IMR-90 (cell line): Measurements from ENCODE around the gene BOLA1.

Experiments
- BHLHE40 ChIP-seq: fragments of 150-350 bp; IDR thresholded peaks from 2 replicates; pipeline ENCODE4 v1.6.1; 2016; ENCODE audit warnings: mild to moderate bottlenecking, low read depth, low read length
- CEBPB ChIP-seq: IDR thresholded peaks from 2 replicates; pipeline ENCODE4 v1.6.1; 2012; ENCODE audit warnings: low read depth, low read length, improper control_type of control experiment
- CTCF ChIP-seq: conservative IDR thresholded peaks from 2 replicates; pipeline ENCODE4 v1.5.1; 2012; ENCODE audit warnings: mild to moderate bottlenecking, low read depth, low read length, improper control_type of control experiment
- ELK1 ChIP-seq: fragments of 150-350 bp; IDR thresholded peaks from 2 replicates; pipeline ENCODE4 v1.6.1; 2016; ENCODE audit warnings: low read depth, mild to moderate bottlenecking, low read length, moderate library complexity, borderline replicate concordance
- FOS ChIP-seq: fragments of 150-350 bp; IDR thresholded peaks from 2 replicates; pipeline ENCODE4 v1.6.1; 2016; ENCODE audit warnings: low read depth, low read length
- MAFK ChIP-seq: IDR thresholded peaks from 2 replicates; pipeline ENCODE4 v1.6.1; 2012; ENCODE audit warnings: low read depth, low read length, improper control_type of control experiment
- MAZ ChIP-seq: IDR thresholded peaks from 2 replicates; pipeline ENCODE4 v1.6.1; 2012; ENCODE audit warnings: low read depth, mild to moderate bottlenecking, low read length, improper control_type of control experiment, moderate library complexity, borderline replicate concordance
- MXI1 ChIP-seq: IDR thresholded peaks from 2 replicates; pipeline ENCODE4 v1.6.1; 2012; ENCODE audit warnings: low read depth, mild to moderate bottlenecking, low read length, moderate library complexity, borderline replicate concordance
- POLR2A ChIP-seq: IDR thresholded peaks from 2 replicates; pipeline ENCODE4 v1.6.1; 2012; ENCODE audit warnings: mild to moderate bottlenecking, low read depth, low read length
- RAD21 ChIP-seq: IDR thresholded peaks from 2 replicates; pipeline ENCODE4 v1.6.1; 2012; ENCODE audit warnings: low read length, improper control_type of control experiment
- RCOR1 ChIP-seq: IDR thresholded peaks from 2 replicates; pipeline ENCODE4 v1.6.1; 2012; ENCODE audit warnings: mild to moderate bottlenecking, low read length, improper control_type of control experiment; ENCODE audit not compliant: insufficient replicate concordance
- RFX5 ChIP-seq: IDR thresholded peaks from 2 replicates; pipeline ENCODE4 v1.8.0; 2012; ENCODE audit warnings: low read depth, mild to moderate bottlenecking, low read length, moderate library complexity
- SMC3 ChIP-seq: fragments of 150-350 bp; IDR thresholded peaks from 2 replicates; pipeline ENCODE4 v1.6.1; 2016; ENCODE audit warnings: low read depth, mild to moderate bottlenecking, antibody characterized with exemption, low read length, moderate library complexity
- USF2 ChIP-seq: fragments of 150-350 bp; IDR thresholded peaks from 2 replicates; pipeline ENCODE4 v1.6.1; 2017; ENCODE audit warnings: mild to moderate bottlenecking, antibody characterized with exemption, low read length, low read depth

- TF ChIP-seq MAZ (no peak), CTCF (no peak), POLR2A (no peak), RFX5 (no peak), RCOR1 (no peak), MXI1 (no peak), FOS (no peak), MAFK (no peak), BHLHE40 (no peak), CEBPB (no peak), RAD21 (no peak), SMC3 (no peak), ELK1 (no peak), USF2 (no peak)
Observed at GRCh38 chr1:149940427-149940826, 41.1 kb downstream of the BOLA1 start.
